GM19397 (cell line): Measurements from ENCODE around the gene AKIP1.
"Not testable (repeated sequence)": the region's sequence is repeated elsewhere in the genome, so short reads cannot be mapped to it uniquely, and the experiment has no call there.

Experiments
- ATAC-seq: cut with Tn5 transposase; IDR thresholded peaks from one replicate; pipeline ENCODE4 v1.9.1; 2021; ENCODE audit warnings: mild to moderate bottlenecking, moderate library complexity; ENCODE audit not compliant: unreplicated experiment

AKIP1 gene

GRCh38 chr11:8911029-8911823, at the start of gene AKIP1:
Gene AKIP1 (plus strand): TSS chr11:8911189. CDS start chr11:8911450, 261 bp downstream.
- ATAC-seq: peak; percentile 81

GRCh38 chr11:8863838-8864237, 47.2 kb upstream of the AKIP1 start:
- no peak for ATAC-seq

- no peak for ATAC-seq
Observed at GRCh38 chr11:8865304-8865703, 45.7 kb upstream of the AKIP1 start.

GRCh38 chr11:8867035-8867434, 44.0 kb upstream of the AKIP1 start:
- no peak for ATAC-seq

GRCh38 chr11:8867931-8868631, 42.9 kb upstream of the AKIP1 start:
- no peak for ATAC-seq

GRCh38 chr11:8870411-8871170, 40.4 kb upstream of the AKIP1 start:
- no peak for ATAC-seq

- ATAC-seq: no peak
Observed at GRCh38 chr11:8871171-8871775, 39.7 kb upstream of the AKIP1 start.

- ATAC-seq: no peak
Observed at GRCh38 chr11:8871962-8872361, 39.0 kb upstream of the AKIP1 start.

- ATAC-seq: no peak
Observed at GRCh38 chr11:8873741-8874405, 37.1 kb upstream of the AKIP1 start.

GRCh38 chr11:8878771-8879170, 32.2 kb upstream of the AKIP1 start:
- ATAC-seq: no peak

- not testable (repeated sequence) for ATAC-seq
Observed at GRCh38 chr11:8881585-8881984, 29.4 kb upstream of the AKIP1 start.

GRCh38 chr11:8886322-8886721, 24.7 kb upstream of the AKIP1 start:
- ATAC-seq: no peak

GRCh38 chr11:8891185-8891584, 19.8 kb upstream of the AKIP1 start:
- ATAC-seq: not testable (repeated sequence)

GRCh38 chr11:8899119-8899753, 11.8 kb upstream of the AKIP1 start:
- ATAC-seq: no peak

- no peak for ATAC-seq
Observed at GRCh38 chr11:8905528-8906165, 5.3 kb upstream of the AKIP1 start.

- no peak for ATAC-seq
Observed at GRCh38 chr11:8907116-8907515, 3.9 kb upstream of the AKIP1 start.

GRCh38 chr11:8908099-8908498, 2.9 kb upstream of the AKIP1 start:
- ATAC-seq: no peak

GRCh38 chr11:8910649-8911026, 351 bp upstream of the AKIP1 start:
- peak; percentile 0 for ATAC-seq

- ATAC-seq: no peak
Observed at GRCh38 chr11:8913961-8914660, 3.1 kb downstream of the AKIP1 start.
